ENCODE data around the gene SPACA5. TPM values are rescaled to one million over a fixed set of nuclear protein-coding genes. Genes with fewer than 3 reads are reported as not detected.

Gene SPACA5
- total and polyA plus RNA-seq, 2 donors (not counting 3 experiments of a cell fraction or from before 2014, with no cell fraction given), result not detected

GRCh38 chrX:48003367-48003757, 3.4 kb upstream of the SPACA5 start:
- H3K4me1 ChIP-seq (ENCODE audit: control insufficient read depth, extremely low read depth, insufficient read depth, low read length), result peaks cover 2% of the 10 kb centered on the region
- TSS peak; percentile 20 for BruUV-seq (replicated peaks)
- H3K9me1 ChIP-seq (replicated peaks; ENCODE audit: control insufficient read depth, extremely low read depth, insufficient read depth, low read length), result no peaks in the 10 kb centered on the region
- H3K27me3 ChIP-seq (ENCODE audit: control insufficient read depth in 2 of 2, insufficient read depth in 2 of 2, low read length in 2 of 2), result no peaks in the 10 kb centered on the region
- FAIRE-seq, result no peak
- intact Hi-C loops (cut with micrococcal nuclease) (no loop called here), dilution Hi-C loops (cut with MboI; ENCODE audit: extremely low pct_ligation_motif_present, low sequenced_read_pairs) (no loop called here)
- CTCF ChIA-PET, result no interaction called here
- H4K20me1 ChIP-seq (replicated peaks; ENCODE audit: control insufficient read depth, extremely low read depth, insufficient read depth, low read length), result no peaks in the 10 kb centered on the region
- H3K9me3 ChIP-seq (replicated peaks; ENCODE audit: control insufficient read depth, insufficient read depth, low read length), result no peaks in the 10 kb centered on the region
- no peak for DNase-seq (ENCODE audit: low read depth, low spot score)
- no peaks in the 10 kb centered on the region for H3K36me3 ChIP-seq (ENCODE audit: control insufficient read depth in 2 of 2, extremely low read depth in 1 of 2, insufficient read depth in 2 of 2, low read length in 2 of 2)
- no peaks in the 10 kb centered on the region for H3K79me2 ChIP-seq (ENCODE audit: control insufficient read depth, insufficient read depth, low read length)
- POLR2A ChIA-PET, result no interaction called here
- H3K27ac ChIP-seq (ENCODE audit: insufficient read depth, low read depth, low read length), result peak overlapping the region; percentile 43
- peak overlapping the region; percentile 70 for H3K9ac ChIP-seq (replicated peaks; ENCODE audit: extremely low read depth, insufficient read depth, low read length)
- peak overlapping the region; percentile 57 for H3K4me2 ChIP-seq (ENCODE audit: insufficient read depth, low read length)
- TF ChIP-seq MAX (IDR thresholded peaks at IDR 0.05; ENCODE audit: insufficient read depth, insufficient read length) (no peak), JUN (IDR thresholded peaks at IDR 0.05; ENCODE audit: borderline replicate concordance, insufficient read depth, insufficient read length, low read depth) (no peak), CTCF (IDR thresholded peaks at IDR 0.05; ENCODE audit: extremely low read depth in 1 of 2, insufficient read depth in 1 of 2, low read depth in 1 of 2, low read length in 2 of 2) (no peak)
- H3K4me3 ChIP-seq (replicated peaks in 1 of 3; ENCODE audit: insufficient read depth in 1 of 3, low read depth in 1 of 3, low read length in 3 of 3), result peak overlapping the region; percentile 41 to 85 (median 76)
- H2AFZ ChIP-seq (ENCODE audit: low read depth, low read length), result peak overlapping the region; percentile 88

GRCh38 chrX:48003758-48004457, 2.9 kb upstream of the SPACA5 start, which contains the start of gene ZNF182:
ZNF182 (minus strand) TSS chrX:48003989; CDS start chrX:48002609, 1,380 bp downstream.
- H3K4me1 ChIP-seq (ENCODE audit: control insufficient read depth, extremely low read depth, insufficient read depth, low read length), result peaks cover 2% of the 10 kb centered on the region
- H3K4me2 ChIP-seq (ENCODE audit: insufficient read depth, low read length), result peak within 1 kb of the TSS; percentile 57
- H3K9ac ChIP-seq (replicated peaks; ENCODE audit: extremely low read depth, insufficient read depth, low read length), result peak within 1 kb of the TSS; percentile 70
- no peaks in the 10 kb centered on the region for H4K20me1 ChIP-seq (replicated peaks; ENCODE audit: control insufficient read depth, extremely low read depth, insufficient read depth, low read length)
- ChIA-PET POLR2A (no interaction called here), CTCF (no interaction called here)
- peak within 1 kb of the TSS; percentile 88 for H2AFZ ChIP-seq (ENCODE audit: low read depth, low read length)
- H3K4me3 ChIP-seq (replicated peaks in 1 of 3; ENCODE audit: insufficient read depth in 1 of 3, low read depth in 1 of 3, low read length in 3 of 3), result peak within 1 kb of the TSS; percentile 41 to 85 (median 76)
- no TSS peak for BruUV-seq (replicated peaks)
- DNase-seq (ENCODE audit: low read depth, low spot score) (peak; percentile 90), FAIRE-seq (peak; percentile 99)
- TF ChIP-seq EZH2 (IDR thresholded peaks at IDR 0.05; ENCODE audit: borderline replicate concordance, low read depth, low read length, severe bottlenecking) (no peak), FOS (IDR thresholded peaks at IDR 0.05; ENCODE audit: borderline replicate concordance, insufficient read depth, low read length) (no peak), POLR2A (IDR thresholded peaks at IDR 0.05; ENCODE audit: low read depth, low read length) (no peak), CTCF (IDR thresholded peaks at IDR 0.05; ENCODE audit: extremely low read depth in 1 of 2, insufficient read depth in 1 of 2, low read depth in 1 of 2, low read length in 2 of 2) (no peak), JUN (IDR thresholded peaks at IDR 0.05; ENCODE audit: borderline replicate concordance, insufficient read depth, insufficient read length, low read depth) (peak; percentile 19), MAX (IDR thresholded peaks at IDR 0.05; ENCODE audit: insufficient read depth, insufficient read length) (no peak)
- no peaks in the 10 kb centered on the region for H3K9me1 ChIP-seq (replicated peaks; ENCODE audit: control insufficient read depth, extremely low read depth, insufficient read depth, low read length)
- H3K79me2 ChIP-seq (ENCODE audit: control insufficient read depth, insufficient read depth, low read length), result no peaks in the 10 kb centered on the region
- no peaks in the 10 kb centered on the region for H3K9me3 ChIP-seq (replicated peaks; ENCODE audit: control insufficient read depth, insufficient read depth, low read length)
- intact Hi-C loops (cut with micrococcal nuclease), result no loop called here
- dilution Hi-C loops (cut with MboI; ENCODE audit: extremely low pct_ligation_motif_present, low sequenced_read_pairs), result no loop called here
- H3K36me3 ChIP-seq (ENCODE audit: control insufficient read depth in 2 of 2, extremely low read depth in 1 of 2, insufficient read depth in 2 of 2, low read length in 2 of 2), result no peaks in the 10 kb centered on the region
- H3K27me3 ChIP-seq (ENCODE audit: control insufficient read depth in 2 of 2, insufficient read depth in 2 of 2, low read length in 2 of 2), result no peaks in the 10 kb centered on the region
- peak within 1 kb of the TSS; percentile 43 for H3K27ac ChIP-seq (ENCODE audit: insufficient read depth, low read depth, low read length)
